ENCODE data around the gene EFEMP1. TPM values are rescaled to one million over a fixed set of nuclear protein-coding genes. Genes with fewer than 3 reads are reported as not detected.

The EFEMP1 gene
- total and polyA plus RNA-seq, 10 donors: 9.8 to 155 (median 43.0) TPM

GRCh38 chr2:55844986-55845385 is 78.6 kb downstream of the EFEMP1 start:
- Histone ChIP-seq H3K27me3 (replicated peaks in 1 of 7) (no peaks in the 10 kb centered on the region), H3K27ac (no peak overlapping the region), H3K9me3 (peaks cover 0 to 9% (median 0%) of the 10 kb centered on the region in 8 donors), H3K36me3 (no peaks in the 10 kb centered on the region), H3K4me1 (peaks cover 0 to 2% (median 0%) of the 10 kb centered on the region in 6 donors), H3K4me3 (no peak overlapping the region)
- TF ChIP-seq POLR2A (IDR thresholded peaks at IDR 0.05) (no peak), POLR2AphosphoS5 (IDR thresholded peaks at IDR 0.05) (no peak)
- TF ChIP-seq, protein P1, sequence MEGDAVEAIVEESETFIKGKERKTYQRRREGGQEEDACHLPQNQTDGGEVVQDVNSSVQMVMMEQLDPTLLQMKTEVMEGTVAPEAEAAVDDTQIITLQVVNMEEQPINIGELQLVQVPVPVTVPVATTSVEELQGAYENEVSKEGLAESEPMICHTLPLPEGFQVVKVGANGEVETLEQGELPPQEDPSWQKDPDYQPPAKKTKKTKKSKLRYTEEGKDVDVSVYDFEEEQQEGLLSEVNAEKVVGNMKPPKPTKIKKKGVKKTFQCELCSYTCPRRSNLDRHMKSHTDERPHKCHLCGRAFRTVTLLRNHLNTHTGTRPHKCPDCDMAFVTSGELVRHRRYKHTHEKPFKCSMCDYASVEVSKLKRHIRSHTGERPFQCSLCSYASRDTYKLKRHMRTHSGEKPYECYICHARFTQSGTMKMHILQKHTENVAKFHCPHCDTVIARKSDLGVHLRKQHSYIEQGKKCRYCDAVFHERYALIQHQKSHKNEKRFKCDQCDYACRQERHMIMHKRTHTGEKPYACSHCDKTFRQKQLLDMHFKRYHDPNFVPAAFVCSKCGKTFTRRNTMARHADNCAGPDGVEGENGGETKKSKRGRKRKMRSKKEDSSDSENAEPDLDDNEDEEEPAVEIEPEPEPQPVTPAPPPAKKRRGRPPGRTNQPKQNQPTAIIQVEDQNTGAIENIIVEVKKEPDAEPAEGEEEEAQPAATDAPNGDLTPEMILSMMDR (IDR thresholded peaks at IDR 0.05 in 8 of 11, conservative IDR thresholded peaks at IDR 0.05 in 3 of 11): no peak
- DNase-seq: no peak
- intact Hi-C loops (cut with DNase I; ENCODE audit: low total_unique reads): no loop called here
- 37 to 89% (median 77%) methylated on average over 2 of the region's 2 CpGs for WGBS, 5 donors

DNA sequence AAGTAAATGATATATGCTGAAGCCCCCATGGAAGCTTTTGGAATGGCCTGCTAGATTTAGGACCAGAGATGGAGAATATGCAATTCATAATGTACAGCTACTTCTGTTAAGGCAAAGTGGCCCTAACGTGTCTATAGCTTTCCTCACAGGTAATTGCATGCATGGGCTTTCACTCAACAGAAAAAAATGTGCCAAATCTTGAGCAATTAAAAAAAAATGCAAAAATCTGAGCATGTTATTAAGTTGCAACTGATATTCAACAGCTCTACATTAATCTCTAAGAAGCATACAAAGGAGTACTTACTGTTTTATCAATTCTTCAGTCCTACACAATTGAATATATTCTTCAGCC is 79.6 kb downstream of the EFEMP1 start:
- intact Hi-C loops (cut with DNase I; ENCODE audit: low total_unique reads): no loop called here
- TF ChIP-seq POLR2AphosphoS5 (IDR thresholded peaks at IDR 0.05) (no peak), POLR2A (IDR thresholded peaks at IDR 0.05) (no peak)
- TF ChIP-seq, protein P1 (IDR thresholded peaks at IDR 0.05 in 8 of 11, conservative IDR thresholded peaks at IDR 0.05 in 3 of 11): no peak
- H3K9me3 ChIP-seq: peaks cover 0 to 9% (median 0%) of the 10 kb centered on the region in 8 donors
- no peaks in the 10 kb centered on the region for H3K27me3 ChIP-seq (replicated peaks in 1 of 7)
- H3K4me1 ChIP-seq: peaks cover 0 to 2% (median 0%) of the 10 kb centered on the region in 6 donors
- DNase-seq: no peak
- no peaks in the 10 kb centered on the region for H3K36me3 ChIP-seq
- no peak overlapping the region for H3K4me3 ChIP-seq
- 41 to 73% (median 61%) methylated on average over 1 of the region's 1 CpG for WGBS, 5 donors
- H3K27ac ChIP-seq: no peak overlapping the region

DNA sequence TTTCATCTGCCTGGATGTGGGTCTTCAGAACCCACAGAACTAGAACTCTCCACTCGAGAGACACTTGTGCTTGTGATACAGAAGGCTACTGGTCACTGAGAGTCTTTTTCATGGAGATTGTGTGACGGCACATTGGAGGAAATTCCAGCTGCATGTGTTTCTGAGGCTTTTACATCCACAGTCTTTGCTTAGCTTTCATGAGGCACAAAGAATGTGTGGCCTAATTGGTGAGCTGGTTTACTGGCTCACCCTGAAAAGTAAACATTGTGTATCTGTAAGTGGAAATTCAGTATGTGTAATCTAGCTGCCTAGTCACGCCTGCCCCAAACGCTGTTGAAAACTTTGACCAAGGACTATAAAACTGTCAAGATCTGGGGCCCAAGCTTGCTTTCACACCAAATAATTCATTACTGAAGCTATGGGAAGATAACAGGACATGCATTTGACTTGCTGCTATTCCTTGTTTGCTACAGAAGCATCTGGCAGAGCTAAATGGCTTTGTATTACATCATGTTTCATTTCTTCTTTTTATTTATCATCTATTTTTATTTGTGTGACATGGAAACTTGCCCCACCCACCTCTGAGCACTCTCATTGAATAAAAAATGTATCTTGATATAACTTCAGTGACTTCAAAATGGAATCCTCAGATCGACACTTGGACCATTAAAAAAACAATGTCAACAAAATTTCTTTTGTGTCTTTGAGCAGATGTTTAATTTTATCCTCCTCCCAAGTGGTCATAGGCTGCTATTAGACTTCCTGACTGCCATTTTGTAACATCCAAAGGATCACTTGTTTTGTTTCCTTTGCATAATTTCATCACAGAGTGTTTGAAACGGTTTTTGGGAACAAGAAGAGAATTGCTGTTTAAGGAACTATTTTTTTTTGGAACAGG is 80.2 kb downstream of the EFEMP1 start:
- Histone ChIP-seq H3K36me3 (no peaks in the 10 kb centered on the region), H3K27ac (no peak overlapping the region), H3K27me3 (replicated peaks in 1 of 7) (no peaks in the 10 kb centered on the region), H3K4me3 (no peak overlapping the region), H3K9me3 (peaks cover 0 to 9% (median 0%) of the 10 kb centered on the region in 8 donors), H3K4me1 (no peaks in the 10 kb centered on the region)
- intact Hi-C loops (cut with DNase I; ENCODE audit: low total_unique reads): no loop called here
- DNase-seq: no peak
- 61 to 71% (median 68%) methylated on average over 6 of the region's 6 CpGs for WGBS, 5 donors
- TF ChIP-seq POLR2A (IDR thresholded peaks at IDR 0.05) (no peak), POLR2AphosphoS5 (IDR thresholded peaks at IDR 0.05) (no peak)
- TF ChIP-seq, protein P1 (IDR thresholded peaks at IDR 0.05 in 8 of 11, conservative IDR thresholded peaks at IDR 0.05 in 3 of 11): no peak

DNA sequence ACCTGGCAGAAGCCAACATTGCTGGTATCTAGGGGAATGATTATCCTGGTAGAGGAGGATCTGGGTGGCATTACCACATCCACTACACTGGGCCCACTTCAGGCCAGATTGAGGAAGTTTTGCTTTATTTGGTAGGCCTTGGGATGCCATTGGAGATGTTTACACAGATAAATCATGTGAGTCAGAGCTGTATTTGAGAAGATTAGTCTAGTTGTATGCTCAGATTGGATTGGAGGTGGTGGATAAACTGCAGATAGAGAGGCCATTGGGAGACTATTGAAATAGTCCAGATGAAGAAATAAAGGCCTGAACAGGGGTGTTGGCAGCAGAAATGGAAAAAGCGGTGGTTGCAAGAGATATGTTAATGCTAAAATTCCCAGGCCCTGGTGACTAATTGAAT is 81.5 kb downstream of the EFEMP1 start:
- WGBS, 5 donors: 91 to 100% (median 94%) methylated on average over 1 of the region's 1 CpG
- Histone ChIP-seq H3K9me3 (peaks cover 0 to 9% (median 0%) of the 10 kb centered on the region in 8 donors), H3K4me3 (no peak overlapping the region), H3K36me3 (no peaks in the 10 kb centered on the region), H3K27me3 (replicated peaks in 1 of 7) (peaks cover 0 to 4% (median 0%) of the 10 kb centered on the region in 7 donors), H3K4me1 (no peaks in the 10 kb centered on the region), H3K27ac (no peak overlapping the region)
- intact Hi-C loops (cut with DNase I; ENCODE audit: low total_unique reads): no loop called here
- DNase-seq: no peak
- TF ChIP-seq, protein P1 (IDR thresholded peaks at IDR 0.05 in 8 of 11, conservative IDR thresholded peaks at IDR 0.05 in 3 of 11): no peak
- TF ChIP-seq POLR2AphosphoS5 (IDR thresholded peaks at IDR 0.05) (no peak), POLR2A (IDR thresholded peaks at IDR 0.05) (no peak)
